HCT116 (cell line): Measurements from ENCODE around the gene NDRG3. TPM values are rescaled to one million over a fixed set of nuclear protein-coding genes. Genes with fewer than 3 reads are reported as not detected.

Experiments
- ATAC-seq: fragments of 200-7000 bp; cut with Tn5 transposase; 2 replicates; pipeline ENCODE4 v1.9.1; 2020; ENCODE audit warnings: mild to moderate bottlenecking, moderate library complexity
- BruUV-seq: library from RNA; stranded (reverse); fragments of 400-500 nt; replicated peaks from 2 replicates; lab custom pipeline; 2021; lab: Mats Ljungman, UMichigan
- CTCF ChIA-PET: fragments of 300-600 bp; sonication (Branson Sonifier 250); formaldehyde crosslinking; loops from one replicate; lab custom pipeline; 2021; ENCODE audit warnings: antibody characterized with exemption; lab: Charles Lee
- POLR2A ChIA-PET: fragments of 300-600, 350-600 bp; sonication (Branson Sonifier 250); formaldehyde crosslinking; loops from one replicate; lab custom pipeline; 2021; ENCODE audit warnings: antibody characterized with exemption; lab: Charles Lee
- RAD21 ChIA-PET, 2 experiments: fragments of 300-600 bp; sonication (Branson Sonifier 250); formaldehyde crosslinking; loops; one replicate each; lab custom pipeline; 2023; ENCODE audit warnings: low total read pairs in 2 of 2; ENCODE audit not compliant: uncharacterized antibody in 2 of 2, unreplicated experiment in 2 of 2, low non-redundant PET in 1 of 2; lab: Charles Lee
- DNase-seq: peaks from one replicate; pipeline ENCODE4 v3.0.0-alpha.2; 2010; ENCODE audit warnings: low read depth, low spot score
- H2AFZ ChIP-seq: fragments of 200-600 bp; shearing (Covaris generic), sonication (generic); 2 replicates; pipeline ENCODE4 v1.6.1; 2017; ENCODE audit warnings: low read depth, mixed run types, mixed read lengths, antibody characterized with exemption, low read length; ENCODE audit not compliant: poor library complexity, severe bottlenecking
- H3K27ac ChIP-seq: 2 replicates; pipeline ENCODE4 v1.5.1; 2012; ENCODE audit warnings: low read depth, low read length
- H3K27me3 ChIP-seq: fragments of 200-600 bp; sonication (generic); 2 replicates; pipeline ENCODE4 v1.6.1; 2016; ENCODE audit warnings: mixed run types, low read length, mixed read lengths; ENCODE audit not compliant: insufficient read depth
- H3K36me3 ChIP-seq, 2 experiments: fragments of 200-500 bp in 1 of 2; fragments of 200-600 bp in 1 of 2; sonication (Bioruptor generic) in 1 of 2; sonication (generic) in 1 of 2; 2 replicates each; pipeline versions ENCODE4 v1.5.1 to v1.6.1; 2014 to 2016; ENCODE audit warnings: low read length in 2 of 2, inconsistent platforms in 1 of 2, mixed read lengths in 1 of 2, mixed run types in 1 of 2; ENCODE audit not compliant: insufficient read depth in 2 of 2, control insufficient read depth in 1 of 2
- H3K4me1 ChIP-seq, 2 experiments: fragments of 200-600 bp in 1 of 2; sonication (generic) in 1 of 2; 2 replicates each; pipeline versions ENCODE4 v1.5.1 to v1.6.1; 2012 to 2017; ENCODE audit warnings: low read length in 2 of 2, inconsistent platforms in 1 of 2, mild to moderate bottlenecking in 1 of 2, mixed read lengths in 1 of 2, mixed run types in 1 of 2, moderate library complexity in 1 of 2; ENCODE audit not compliant: insufficient read depth in 2 of 2, control insufficient read depth in 1 of 2
- H3K4me2 ChIP-seq: fragments of 200-600 bp; sonication (generic); 2 replicates; pipeline ENCODE4 v1.6.1; 2017; ENCODE audit warnings: mixed run types, low read length, mixed read lengths
- H3K4me3 ChIP-seq, 2 experiments: fragments of 200-600 bp in 1 of 2; sonication (generic) in 1 of 2; replicated peaks in 1 of 2; 2 replicates each; pipeline ENCODE4 v1.5.1; 2011 to 2016; ENCODE audit warnings: low read length in 2 of 2, control low read depth in 1 of 2, low read depth in 1 of 2, mild to moderate bottlenecking in 1 of 2, mixed read lengths in 1 of 2, mixed run types in 1 of 2
- H3K79me2 ChIP-seq: fragments of 200-600 bp; sonication (generic); 2 replicates; pipeline ENCODE4 v1.6.1; 2017; ENCODE audit warnings: mild to moderate bottlenecking, mixed run types, low read length, moderate library complexity, mixed read lengths; ENCODE audit not compliant: insufficient read depth
- H3K9ac ChIP-seq: fragments of 200-600 bp; sonication (generic); 2 replicates; pipeline ENCODE4 v1.6.1; 2016; ENCODE audit warnings: low read length, mixed read lengths
- H3K9me2 ChIP-seq: fragments of 200-600 bp; sonication (generic), shearing (Covaris generic); 2 replicates; pipeline ENCODE4 v1.6.1; 2017; ENCODE audit warnings: mixed run types, mild to moderate bottlenecking, moderate library complexity; ENCODE audit not compliant: insufficient read depth
- H3K9me3 ChIP-seq, 2 experiments: fragments of 200-500 bp in 1 of 2; fragments of 200-600 bp in 1 of 2; sonication (Bioruptor generic) in 1 of 2; sonication (generic) in 1 of 2; 2 replicates each; pipeline ENCODE4 v1.6.1; 2014 to 2017; ENCODE audit warnings: low read length in 2 of 2, mixed read lengths in 2 of 2, inconsistent platforms in 1 of 2, low read depth in 1 of 2, mild to moderate bottlenecking in 1 of 2, mixed run types in 1 of 2, moderate library complexity in 1 of 2; ENCODE audit not compliant: control insufficient read depth in 1 of 2, insufficient read depth in 1 of 2
- H4K20me1 ChIP-seq: fragments of 200-600 bp; sonication (generic), shearing (Covaris generic); 2 replicates; pipeline ENCODE4 v1.6.1; 2017; ENCODE audit warnings: mixed run types, mild to moderate bottlenecking, moderate library complexity; ENCODE audit not compliant: insufficient read depth
- ATF3 ChIP-seq: IDR thresholded peaks from 2 replicates; pipeline ENCODE4 v1.6.1; 2012
- CBX3 ChIP-seq: IDR thresholded peaks from 2 replicates; pipeline ENCODE4 v1.6.1; 2012; ENCODE audit warnings: low read depth
- CEBPB ChIP-seq: IDR thresholded peaks from 2 replicates; pipeline ENCODE4 v1.6.1; 2012; ENCODE audit warnings: low read depth
- CTCF ChIP-seq, 3 experiments: fragments of 200-600 bp in 1 of 3; sonication (generic) in 1 of 3; IDR thresholded peaks in 2 of 3; conservative IDR thresholded peaks in 1 of 3; 2 replicates each; pipeline ENCODE4 v1.5.1; 2012 to 2017; ENCODE audit warnings: low read depth in 2 of 3, low read length in 2 of 3, antibody characterized with exemption in 1 of 3, borderline replicate concordance in 1 of 3, control low read depth in 1 of 3, mild to moderate bottlenecking in 1 of 3, mixed read lengths in 1 of 3, mixed run types in 1 of 3, moderate library complexity in 1 of 3; ENCODE audit not compliant: insufficient read depth in 1 of 3
- EGR1 ChIP-seq: IDR thresholded peaks from 2 replicates; pipeline ENCODE4 v1.6.1; 2012; ENCODE audit warnings: low read depth
- ELF1 ChIP-seq: IDR thresholded peaks from 2 replicates; pipeline ENCODE4 v1.6.1; 2012; ENCODE audit warnings: low read depth, borderline replicate concordance
- EZH2 ChIP-seq: fragments of 200-600 bp; sonication (generic); IDR thresholded peaks from 2 replicates; pipeline ENCODE4 v1.6.1; 2017; ENCODE audit warnings: antibody characterized with exemption, mixed run types
- EZH2phosphoT487 ChIP-seq: fragments of 200-600 bp; IDR thresholded peaks from 2 replicates; pipeline ENCODE4 v1.6.1; 2018; ENCODE audit warnings: antibody characterized with exemption, borderline replicate concordance
- FOSL1 ChIP-seq: IDR thresholded peaks from 2 replicates; pipeline ENCODE4 v1.6.1; 2012; ENCODE audit warnings: low read depth
- JUND ChIP-seq: IDR thresholded peaks from 2 replicates; pipeline ENCODE4 v1.6.1; 2012
- POLR2A ChIP-seq: IDR thresholded peaks from 2 replicates; pipeline ENCODE4 v1.7.0; 2011; ENCODE audit warnings: borderline replicate concordance; ENCODE audit not compliant: insufficient read depth, insufficient read length; ENCODE audit errors: extremely low read depth
- SP1 ChIP-seq: IDR thresholded peaks from 2 replicates; pipeline ENCODE4 v1.6.1; 2012; ENCODE audit warnings: low read depth
- SRF ChIP-seq: IDR thresholded peaks from 2 replicates; pipeline ENCODE4 v1.6.1; 2012; ENCODE audit warnings: low read depth
- ZBTB33 ChIP-seq: IDR thresholded peaks from 2 replicates; pipeline ENCODE4 v1.6.1; 2011; ENCODE audit warnings: mild to moderate bottlenecking, low read length, moderate library complexity; ENCODE audit not compliant: insufficient replicate concordance; ENCODE audit errors: extremely low read depth
- intact Hi-C: fragments of 100-400 bp; cut with micrococcal nuclease; formaldehyde crosslinking; loops from 2 replicates; pipeline ENCODE4 v1.10.0; 2022
- total RNA-seq: library from RNA; stranded (reverse); gene quantifications from one replicate; pipeline ENCODE4 v1.2.1, GENCODE V29; 2021; ENCODE audit not compliant: unreplicated experiment
- TF ChIP-seq, protein P1 (sequence below): IDR thresholded peaks from 2 replicates; pipeline ENCODE4 v1.6.1; 2012

The NDRG3 gene
- total RNA-seq, 1 experiment from 2014 or later: 29.3 TPM

DNA sequence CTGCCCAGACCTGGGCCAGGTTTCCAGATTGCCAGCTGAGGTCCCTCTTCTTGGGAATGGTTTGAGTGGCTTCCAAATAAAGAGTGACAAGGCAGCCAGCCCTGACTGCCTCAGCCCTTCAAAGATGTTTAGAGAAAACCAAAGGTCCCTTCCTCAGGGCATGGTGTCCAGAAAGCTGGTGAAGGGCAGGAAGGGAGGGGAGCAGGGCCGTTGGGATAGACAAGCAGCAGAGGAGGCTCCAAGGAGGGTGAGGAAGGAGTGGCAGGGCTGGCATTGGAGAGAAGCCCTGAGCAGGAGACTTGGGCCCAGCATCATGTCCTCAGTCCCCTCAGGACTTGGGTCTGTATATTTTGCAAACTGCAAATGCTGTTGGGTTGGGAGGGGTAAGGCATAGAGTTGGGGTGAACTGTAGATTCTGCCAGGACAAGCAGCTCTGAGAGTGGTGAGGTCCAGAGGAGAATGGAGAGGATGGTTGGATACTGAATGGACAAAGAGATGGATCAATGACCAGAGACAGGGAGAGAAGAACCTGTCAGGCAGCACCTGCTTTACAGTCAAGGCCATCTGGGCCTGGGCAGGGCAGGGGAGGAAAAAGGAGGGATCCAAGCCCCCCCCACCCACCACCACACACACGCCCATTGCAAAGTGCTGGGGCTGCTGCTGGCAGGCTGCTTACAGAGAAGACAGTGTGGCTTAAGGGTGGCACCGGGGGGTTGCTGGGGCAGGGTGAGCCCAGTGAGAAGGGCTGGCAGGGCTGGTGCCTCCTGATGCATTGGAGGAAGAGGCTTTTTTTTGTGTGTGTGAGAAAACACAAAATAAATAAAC, 33.2 kb upstream of the NDRG3 start:
- Histone ChIP-seq H3K4me1 (peaks cover 4 to 10% of the 10 kb centered on the region in 2 experiments; a peak in 1 of 4 replicates), H3K9ac (no peak overlapping the region), H3K4me2 (no peak overlapping the region), H4K20me1 (no peaks in the 10 kb centered on the region), H3K79me2 (no peaks in the 10 kb centered on the region), H2AFZ (no peak overlapping the region), H3K9me3 (no peaks in the 10 kb centered on the region), H3K9me2 (no peaks in the 10 kb centered on the region), H3K27me3 (no peaks in the 10 kb centered on the region), H3K36me3 (no peaks in the 10 kb centered on the region; a peak in 1 of 4 replicates), H3K27ac (no peak overlapping the region), H3K4me3 (no peak overlapping the region)
- CTCF ChIA-PET: no interaction called here
- intact Hi-C loops: no loop called here
- ATAC-seq: no peak
- no peak for DNase-seq
- no peak for TF ChIP-seq FOSL1
- no peak for TF ChIP-seq EZH2
- no peak for TF ChIP-seq CBX3
- no peak for TF ChIP-seq EGR1
- TF ChIP-seq POLR2A: no peak
- TF ChIP-seq EZH2phosphoT487: no peak
- no peak for TF ChIP-seq SRF
- TF ChIP-seq CTCF (IDR thresholded peaks at IDR 0.05 in 2 of 3, conservative IDR thresholded peaks at IDR 0.05 in 1 of 3; ENCODE audit: borderline replicate concordance in 1 of 3, insufficient read depth in 1 of 3, low read depth in 2 of 3, low read length in 2 of 3): no peak
- TF ChIP-seq SP1: no peak
- TF ChIP-seq ZBTB33: no peak
- TF ChIP-seq, protein P1, sequence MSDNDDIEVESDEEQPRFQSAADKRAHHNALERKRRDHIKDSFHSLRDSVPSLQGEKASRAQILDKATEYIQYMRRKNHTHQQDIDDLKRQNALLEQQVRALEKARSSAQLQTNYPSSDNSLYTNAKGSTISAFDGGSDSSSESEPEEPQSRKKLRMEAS: no peak
- no peak for TF ChIP-seq ELF1
- TF ChIP-seq CEBPB: no peak
- TF ChIP-seq JUND: no peak
- no peak for TF ChIP-seq ATF3
- BruUV-seq: no TSS peak
- RAD21 ChIA-PET: no interaction called here
- POLR2A ChIA-PET: no interaction called here
